Parathyroid adenoma (tissue), 2 donors: ENCODE results near the gene RHOBTB1.
A peak's percentile ranks its signal among the peaks of the same experiment; 100 is the strongest.

Source experiments
- H2AFZ ChIP-seq: fragments of 300-600 bp; sonication (generic); one replicate; pipeline ENCODE4 v1.7.0; 2017; ENCODE audit warnings: antibody characterized with exemption, mild to moderate bottlenecking
- H3K27ac ChIP-seq: fragments of 300-600 bp; sonication (generic); one replicate; pipeline ENCODE4 v1.7.0; 2017
- H3K27me3 ChIP-seq: fragments of 300-600 bp; sonication (generic); one replicate; pipeline ENCODE4 v1.7.0; 2017; ENCODE audit warnings: low read length; ENCODE audit not compliant: control insufficient read depth, insufficient read depth
- H3K36me3 ChIP-seq: fragments of 300-600 bp; sonication (generic); one replicate; pipeline ENCODE4 v1.7.0; 2017; ENCODE audit warnings: low read length; ENCODE audit not compliant: control insufficient read depth, insufficient read depth
- H3K4me1 ChIP-seq: fragments of 300-600 bp; sonication (generic); one replicate; pipeline ENCODE4 v1.7.0; 2017; ENCODE audit warnings: control low read depth
- H3K4me2 ChIP-seq: fragments of 300-600 bp; sonication (generic); one replicate; pipeline ENCODE4 v1.7.0; 2017; ENCODE audit warnings: low read length
- H3K4me3 ChIP-seq: fragments of 300-600 bp; sonication (generic); one replicate; pipeline ENCODE4 v1.7.0; 2017; ENCODE audit warnings: low read depth, low read length
- H3K79me2 ChIP-seq: fragments of 300-600 bp; sonication (generic); one replicate; pipeline ENCODE4 v1.7.0; 2017; ENCODE audit warnings: control low read depth
- H3K9ac ChIP-seq: fragments of 300-600 bp; sonication (generic); one replicate; pipeline ENCODE4 v1.7.0; 2017; ENCODE audit warnings: mild to moderate bottlenecking
- H3K9me3 ChIP-seq: fragments of 300-600 bp; sonication (generic); one replicate; pipeline ENCODE4 v1.7.0; 2017; ENCODE audit warnings: low read length; ENCODE audit not compliant: control insufficient read depth
- CTCF ChIP-seq: fragments of 300-600 bp; sonication (generic); IDR thresholded peaks from one replicate; pipeline ENCODE4 v1.7.0; 2017; ENCODE audit warnings: antibody characterized with exemption, mild to moderate bottlenecking
- donor health status: primary hyperparathyroidism.

The RHOBTB1 gene

GRCh38 chr10:60894786-60895185 lies 49.2 kb downstream of the RHOBTB1 start:
- no peak overlapping the region for H2AFZ ChIP-seq
- H3K27me3 ChIP-seq = no peaks in the 10 kb centered on the region
- H3K36me3 ChIP-seq = no peaks in the 10 kb centered on the region
- TF ChIP-seq CTCF = no peak
- peaks cover 6% of the 10 kb centered on the region for H3K4me1 ChIP-seq
- no peak overlapping the region for H3K27ac ChIP-seq
- H3K9ac ChIP-seq = no peak overlapping the region
- no peak overlapping the region for H3K4me3 ChIP-seq
- H3K9me3 ChIP-seq = no peaks in the 10 kb centered on the region
- H3K79me2 ChIP-seq = no peaks in the 10 kb centered on the region
- no peak overlapping the region for H3K4me2 ChIP-seq

- no peak overlapping the region for H2AFZ ChIP-seq
- H3K4me3 ChIP-seq = no peak overlapping the region
- no peak for TF ChIP-seq CTCF
- no peaks in the 10 kb centered on the region for H3K27me3 ChIP-seq
- H3K9ac ChIP-seq = no peak overlapping the region
- H3K4me2 ChIP-seq = no peak overlapping the region
- H3K79me2 ChIP-seq = no peaks in the 10 kb centered on the region
- no peaks in the 10 kb centered on the region for H3K36me3 ChIP-seq
- no peaks in the 10 kb centered on the region for H3K9me3 ChIP-seq
- H3K4me1 ChIP-seq = peaks cover 6% of the 10 kb centered on the region
- H3K27ac ChIP-seq = no peak overlapping the region
Measured at GRCh38 chr10:60893231-60893630, 50.8 kb downstream of the RHOBTB1 start.

GRCh38 chr10:60892571-60892970 lies 51.4 kb downstream of the RHOBTB1 start:
- H3K27ac ChIP-seq = no peak overlapping the region
- no peak for TF ChIP-seq CTCF
- no peaks in the 10 kb centered on the region for H3K27me3 ChIP-seq
- peaks cover 6% of the 10 kb centered on the region for H3K4me1 ChIP-seq
- no peaks in the 10 kb centered on the region for H3K79me2 ChIP-seq
- no peak overlapping the region for H3K4me2 ChIP-seq
- H3K4me3 ChIP-seq = no peak overlapping the region
- H3K36me3 ChIP-seq = no peaks in the 10 kb centered on the region
- no peak overlapping the region for H2AFZ ChIP-seq
- H3K9me3 ChIP-seq = no peaks in the 10 kb centered on the region
- H3K9ac ChIP-seq = no peak overlapping the region

GRCh38 chr10:60890811-60891210 lies 53.2 kb downstream of the RHOBTB1 start:
- Histone ChIP-seq H3K79me2 (no peaks in the 10 kb centered on the region), H3K27me3 (no peaks in the 10 kb centered on the region), H3K4me2 (no peak overlapping the region), H3K36me3 (no peaks in the 10 kb centered on the region), H3K9me3 (no peaks in the 10 kb centered on the region), H3K27ac (no peak overlapping the region), H3K4me1 (peaks cover 1% of the 10 kb centered on the region), H2AFZ (no peak overlapping the region), H3K4me3 (no peak overlapping the region), H3K9ac (no peak overlapping the region)
- no peak for TF ChIP-seq CTCF

GRCh38 chr10:60883187-60883586 lies 60.8 kb downstream of the RHOBTB1 start:
- Histone ChIP-seq H3K4me1 (peaks cover under 1% of the 10 kb centered on the region), H3K4me3 (no peak overlapping the region), H3K9ac (no peak overlapping the region), H3K9me3 (no peaks in the 10 kb centered on the region), H3K36me3 (no peaks in the 10 kb centered on the region), H3K79me2 (no peaks in the 10 kb centered on the region), H3K27ac (no peak overlapping the region), H3K4me2 (no peak overlapping the region), H2AFZ (no peak overlapping the region), H3K27me3 (no peaks in the 10 kb centered on the region)
- TF ChIP-seq CTCF = peak; percentile 49
